Measurements from ENCODE around the gene FAM135A.

- TF ChIP-seq POLR2A (IDR thresholded peaks at IDR 0.05) (no peak), CTCF (IDR thresholded peaks at IDR 0.05) (no peak)
These were observed 2.4 kb downstream of the FAM135A start for GRCh38 chr6:70415660-70416059.

Measured in testis (tissue), 2 donors.